Activated naive CD8-positive, alpha-beta T cell treated with anti-CD3 and anti-CD28 coated beads, Interleukin-2, amount 50 U/mL, for 16 hours (primary cell): ENCODE data around the gene EWSR1.

Source experiments
- DNase-seq: peaks from one replicate; pipeline ENCODE4 v3.0.0-alpha.2; 2020; ENCODE audit warnings: low read depth, low spot score

EWSR1 gene

DNA sequence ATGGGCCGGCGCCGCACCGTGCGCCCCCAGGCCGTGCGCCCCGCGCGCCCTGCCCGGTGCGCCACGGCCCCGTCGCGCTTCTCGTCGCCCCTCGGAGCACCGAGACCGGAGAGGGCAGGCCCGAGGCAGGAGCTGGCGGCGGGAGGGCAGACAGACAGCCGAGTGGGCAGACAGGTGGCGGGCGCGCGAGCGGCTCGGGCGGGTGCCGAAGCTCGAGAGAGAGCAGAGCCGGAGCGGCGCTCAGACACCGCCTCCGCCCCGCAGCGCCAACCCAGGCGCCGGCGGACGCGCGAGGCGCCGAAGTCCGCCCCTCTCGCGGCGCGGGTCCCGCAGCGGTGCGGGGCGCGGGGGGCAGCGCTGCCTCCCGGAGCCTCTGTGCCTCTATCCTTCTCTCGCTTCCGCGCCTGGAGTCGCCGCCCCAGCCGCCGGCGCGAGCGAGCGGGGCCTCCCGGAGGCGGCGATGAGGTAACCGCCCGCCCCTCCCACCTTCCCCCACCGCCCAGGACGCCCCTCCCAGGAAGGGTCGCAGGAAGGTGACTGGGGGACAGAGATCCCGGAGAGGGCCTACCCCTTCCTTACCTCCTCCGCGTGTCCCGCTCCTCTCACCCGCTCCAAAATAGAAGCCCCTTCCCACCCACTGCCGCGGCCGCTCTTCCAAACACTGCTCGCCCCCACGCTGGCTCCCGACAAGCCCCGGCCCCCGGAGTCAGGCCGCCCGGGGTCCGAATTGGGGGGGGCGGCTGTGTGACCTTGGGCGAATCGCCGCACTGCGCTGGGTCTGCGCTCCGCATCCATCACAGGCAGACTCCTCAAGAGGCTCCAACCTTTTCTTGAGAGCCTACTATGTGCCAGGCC is 47.4 kb downstream of the EWSR1 start, which contains the start of gene RASL10A:
Gene RASL10A, minus strand, starts transcription at position 412 of the 855 bp plus-strand sequence. CDS start 451 bp downstream, outside the sequence.
- no peak for DNase-seq

DNA sequence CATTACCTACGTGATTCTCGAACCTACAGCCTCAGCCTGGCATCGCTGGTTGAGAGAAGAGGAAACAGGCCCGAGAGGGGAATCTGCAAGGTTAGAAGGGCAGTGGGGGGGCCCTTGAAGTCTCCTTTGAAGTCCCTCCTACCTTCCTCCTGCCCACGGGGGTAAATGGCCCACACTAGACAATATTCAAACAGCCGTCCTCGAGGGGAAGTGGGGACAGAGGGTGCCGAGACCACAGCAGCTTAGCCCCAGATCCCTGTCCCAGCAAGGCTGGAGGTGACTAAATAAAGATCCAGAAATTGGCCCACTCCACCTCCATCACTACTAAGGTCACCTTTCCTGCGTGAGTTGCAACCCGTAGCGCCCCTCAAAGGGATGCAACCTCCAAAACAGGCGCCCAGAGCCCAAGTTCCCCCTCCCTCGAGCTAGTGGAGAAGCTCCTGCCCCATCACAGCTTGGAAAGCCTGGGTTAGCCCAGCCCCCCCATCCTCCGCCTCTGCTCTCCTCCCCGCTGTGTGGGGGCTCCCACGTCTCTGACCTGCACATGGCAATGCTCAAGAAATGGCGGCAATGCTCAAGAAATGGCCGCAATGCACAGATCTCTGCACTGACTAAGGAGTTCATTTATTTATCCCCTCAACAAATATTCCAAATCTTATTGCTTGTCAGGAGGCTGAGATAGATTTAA is 48.2 kb downstream of the EWSR1 start:
- DNase-seq = no peak

DNA sequence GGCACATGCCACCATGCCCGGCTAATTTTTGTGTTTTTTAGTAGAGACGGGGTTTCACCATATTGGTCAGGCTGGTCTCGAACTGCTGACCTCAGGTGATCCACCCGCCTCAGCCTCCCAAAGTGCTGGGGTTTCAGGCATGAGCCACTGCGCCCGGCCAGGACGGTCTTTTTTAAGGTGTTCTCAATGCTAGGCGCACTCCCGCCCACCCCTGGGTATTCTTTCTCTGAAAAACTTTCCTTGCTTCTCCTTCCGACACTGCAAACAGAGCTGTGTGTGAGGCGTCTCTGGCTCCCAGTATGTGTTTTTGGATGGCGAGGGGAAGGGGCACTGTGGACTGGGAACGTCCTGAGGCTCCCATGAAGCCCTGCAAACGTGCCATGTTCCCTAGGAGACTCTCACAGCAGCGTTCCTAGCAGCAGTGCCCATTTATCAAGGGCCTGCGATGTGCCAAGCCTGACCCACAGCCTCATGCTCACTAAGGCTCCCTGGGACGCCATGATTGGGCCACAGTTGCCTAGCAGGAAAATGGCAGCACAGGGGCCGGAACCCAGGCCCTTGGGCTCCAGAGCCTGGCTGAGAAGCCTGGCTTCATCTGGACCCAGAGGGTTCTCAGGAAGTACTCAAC is 49.9 kb downstream of the EWSR1 start:
- DNase-seq = no peak

DNA sequence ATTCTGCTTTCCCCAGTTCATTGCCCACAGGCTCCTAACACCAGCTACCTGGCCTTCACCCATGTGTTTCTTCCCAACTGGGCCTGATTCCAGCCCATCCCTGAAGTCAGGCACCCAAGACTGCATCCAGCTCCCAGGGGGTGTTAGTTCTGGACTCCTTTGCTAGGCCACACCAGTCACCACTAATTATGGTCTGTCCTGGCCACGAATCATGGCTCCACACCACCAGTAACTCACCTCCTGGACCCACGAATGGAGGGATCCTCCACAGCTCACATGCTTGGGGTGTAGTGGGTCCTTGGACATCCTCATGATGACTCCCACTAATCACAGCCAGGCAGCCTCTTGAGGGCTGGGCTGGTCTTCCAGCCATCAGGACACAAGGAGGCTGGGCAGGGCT is 51.0 kb downstream of the EWSR1 start:
- DNase-seq = no peak

DNA sequence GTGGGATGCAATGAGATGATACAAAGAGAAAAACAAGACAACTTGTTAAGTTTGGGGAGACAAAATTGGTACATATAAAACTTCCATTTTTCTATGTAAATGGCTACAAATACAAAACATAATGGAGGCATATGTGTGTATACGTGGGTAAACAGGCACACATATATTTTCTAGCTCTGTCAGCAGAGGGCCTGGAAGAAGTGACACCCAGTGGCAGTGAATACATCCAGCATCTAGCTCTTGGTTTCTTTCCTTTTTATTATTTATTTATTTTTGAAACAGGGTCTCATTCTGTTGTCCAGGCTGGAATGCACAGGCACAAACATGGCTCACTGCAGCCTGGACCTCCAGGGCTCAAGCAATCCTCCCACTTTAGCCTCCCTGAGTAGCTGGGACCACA is 52.5 kb downstream of the EWSR1 start:
- DNase-seq = no peak

DNA sequence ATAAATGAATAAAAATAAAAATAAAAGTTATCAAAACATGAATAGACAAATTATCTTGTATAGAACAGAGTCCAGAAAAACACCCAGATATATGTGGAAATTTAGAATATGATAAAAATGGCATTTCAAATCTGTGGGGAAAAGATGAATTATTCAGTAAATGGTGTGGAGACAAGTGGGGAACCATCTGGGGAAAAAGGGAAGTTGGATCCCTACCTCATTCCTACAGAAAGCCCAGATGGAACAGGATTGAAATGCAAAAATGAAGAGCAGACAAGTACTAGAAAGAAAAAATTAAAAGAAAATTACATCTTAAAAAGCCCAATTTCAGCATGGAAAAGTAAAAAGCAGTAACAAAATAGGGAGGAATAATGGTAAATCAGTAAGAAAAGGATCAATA is 55.6 kb downstream of the EWSR1 start:
- no peak for DNase-seq

DNA sequence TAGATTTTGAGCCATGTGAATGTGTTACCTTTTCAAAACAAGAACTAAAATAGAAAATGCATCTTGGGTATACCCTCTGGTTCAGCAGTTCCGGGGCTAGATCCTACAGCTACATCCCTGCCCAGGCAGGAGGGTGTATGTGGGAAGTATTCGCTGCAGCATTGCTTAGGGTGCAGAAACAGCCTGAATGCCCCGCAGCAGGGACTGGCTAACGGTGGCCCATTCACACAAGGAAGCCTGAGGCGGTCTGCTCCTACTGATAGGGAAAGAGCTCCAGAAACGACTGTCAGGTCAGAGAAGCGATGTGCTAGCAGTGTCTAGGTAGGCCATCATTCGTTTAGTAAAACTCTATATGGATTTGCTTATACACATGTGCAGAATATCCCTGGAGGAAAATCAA is 57.3 kb downstream of the EWSR1 start:
- DNase-seq = no peak

DNA sequence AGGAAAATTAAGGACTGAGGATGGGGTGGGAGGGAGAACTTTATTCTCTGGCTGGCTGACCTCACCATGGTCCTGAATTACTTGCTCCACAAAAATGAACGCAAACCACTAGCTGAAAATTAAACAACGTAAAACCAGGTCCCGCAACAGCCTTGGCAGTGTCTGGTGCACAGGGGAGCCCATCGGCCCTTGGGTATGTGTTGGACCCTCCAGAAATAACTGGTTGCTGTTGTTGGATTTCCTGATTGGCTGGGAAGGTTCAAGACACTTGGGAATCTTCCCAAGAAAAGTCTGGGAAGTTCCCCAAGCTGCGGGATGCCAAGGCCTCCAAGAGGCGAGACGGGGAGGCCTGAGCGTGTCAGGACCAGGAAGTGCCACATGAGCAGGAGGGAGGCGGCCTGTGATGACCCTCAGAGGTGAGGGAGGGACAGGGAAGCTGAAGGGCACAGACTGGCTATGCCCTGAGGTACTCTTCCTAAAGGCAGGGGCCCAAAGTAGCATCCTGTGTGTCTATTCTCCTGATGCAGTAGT is 57.8 kb downstream of the EWSR1 start:
- no peak for DNase-seq

DNA sequence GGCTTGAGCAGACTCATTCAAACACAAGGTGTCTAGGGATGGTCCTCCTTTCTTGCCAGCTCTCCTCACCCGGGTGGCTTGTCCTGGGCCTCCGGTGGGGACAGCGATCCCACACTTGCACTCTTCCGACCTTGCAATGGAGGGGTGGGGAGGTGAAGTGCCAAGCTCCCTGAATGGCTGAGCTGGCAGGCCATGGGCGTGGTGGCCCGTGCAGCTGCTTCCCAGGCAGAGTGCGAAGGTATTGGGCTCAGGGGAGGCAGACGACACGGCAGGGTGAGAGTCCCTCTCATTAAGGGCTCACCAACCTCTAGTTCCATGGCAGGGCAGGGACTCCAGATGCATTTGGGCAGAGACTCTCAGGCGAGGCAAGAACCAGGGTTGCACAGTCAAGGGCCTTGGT is 58.4 kb downstream of the EWSR1 start:
- DNase-seq = no peak

DNA sequence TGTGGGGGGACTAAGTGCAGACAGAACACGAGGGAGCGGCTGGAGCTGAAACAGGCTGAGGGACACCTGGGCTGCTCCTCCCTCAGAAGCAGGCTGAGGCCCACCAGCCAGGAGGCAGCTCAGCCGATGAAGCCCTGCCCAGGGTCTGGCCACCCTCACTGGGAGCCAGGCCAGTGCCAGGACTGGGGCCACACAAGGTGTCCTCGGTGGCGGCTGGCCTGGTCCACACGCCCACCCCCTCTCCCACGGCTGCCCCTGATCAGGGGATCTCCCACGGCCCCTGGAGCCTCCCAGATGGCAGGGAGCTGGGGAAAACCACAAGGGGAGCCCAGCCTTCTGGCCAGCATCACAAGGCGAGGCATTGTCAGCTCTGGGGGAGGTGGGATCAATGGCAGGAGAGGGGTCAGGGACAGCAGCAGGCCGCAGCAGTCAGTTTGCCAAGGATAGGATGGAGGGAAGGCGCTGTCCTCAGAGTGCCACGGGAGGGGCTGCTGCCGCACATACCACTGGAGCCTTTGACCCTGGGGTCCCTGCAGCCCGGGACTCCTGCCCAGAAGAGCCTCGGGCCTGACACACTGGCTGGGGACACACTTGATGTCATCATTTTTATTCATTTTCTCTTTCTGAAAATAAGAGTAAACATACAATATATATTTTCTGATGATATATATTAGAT is 59.2 kb downstream of the EWSR1 start:
- DNase-seq = no peak

DNA sequence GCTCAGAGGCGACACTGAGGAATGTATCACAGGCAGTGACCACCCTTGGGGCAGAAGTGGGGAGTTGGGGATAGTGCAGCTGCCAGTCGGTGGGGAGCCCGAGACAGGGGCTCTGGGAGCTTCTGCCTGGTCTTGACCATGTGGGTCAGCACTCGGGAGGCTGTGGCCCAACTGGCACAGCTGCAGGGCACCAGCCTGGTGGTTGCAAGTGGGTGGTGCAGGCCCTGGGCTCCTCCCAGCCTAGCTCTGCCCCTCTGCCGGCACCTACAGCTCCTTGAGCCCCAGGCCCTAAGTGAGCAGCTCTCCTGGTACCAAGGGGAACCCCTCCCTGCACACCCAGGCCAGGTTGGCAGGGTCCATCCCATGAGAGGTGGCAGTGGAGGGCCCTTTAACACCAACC is 60.0 kb downstream of the EWSR1 start:
- no peak for DNase-seq

DNA sequence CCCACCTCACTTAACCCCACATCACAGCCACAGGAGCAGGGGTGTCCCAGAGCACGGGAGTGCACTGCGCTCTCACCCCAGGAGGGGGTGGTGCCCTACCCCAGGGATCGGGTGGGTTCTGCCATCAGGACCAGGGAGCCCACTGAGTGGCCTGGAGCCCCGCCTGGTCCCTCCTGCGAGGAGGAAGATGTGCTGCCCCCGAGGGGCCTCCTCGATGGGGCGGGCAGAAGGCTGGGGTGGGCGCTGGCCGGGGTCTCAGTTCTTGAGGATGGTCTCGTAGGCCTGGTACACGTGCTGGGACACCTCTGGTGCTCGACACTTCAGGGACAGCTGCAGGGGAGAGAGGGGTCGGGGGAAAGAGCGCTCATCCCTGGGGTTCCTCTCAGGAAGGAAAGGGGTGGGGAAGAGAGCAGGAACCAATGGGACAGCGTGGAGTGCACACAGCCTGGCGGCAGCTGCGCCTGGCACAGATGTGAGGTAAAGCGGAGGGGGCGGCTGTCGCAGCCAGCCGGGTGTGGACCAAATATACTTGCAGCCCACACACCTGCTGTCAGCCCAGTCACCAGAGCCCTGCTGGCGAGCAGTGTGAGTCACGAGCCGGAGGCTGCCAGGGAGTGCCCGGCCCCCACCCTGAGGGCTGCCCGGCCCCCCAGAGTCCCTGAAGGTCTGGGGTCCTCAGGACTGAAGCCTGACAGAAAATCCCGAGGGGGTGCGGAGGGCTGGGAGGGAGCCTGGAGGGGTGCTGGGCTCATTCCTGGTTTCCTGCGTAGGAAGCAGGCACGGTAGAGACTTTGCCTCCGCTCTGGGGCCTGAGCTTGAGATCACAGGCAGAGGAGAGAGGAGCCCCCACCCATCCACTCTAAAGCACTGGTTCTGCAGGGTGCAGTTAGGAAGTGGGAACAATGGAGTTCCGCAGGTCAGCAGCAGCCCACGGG is 60.8 kb downstream of the EWSR1 start:
- DNase-seq = no peak

DNA sequence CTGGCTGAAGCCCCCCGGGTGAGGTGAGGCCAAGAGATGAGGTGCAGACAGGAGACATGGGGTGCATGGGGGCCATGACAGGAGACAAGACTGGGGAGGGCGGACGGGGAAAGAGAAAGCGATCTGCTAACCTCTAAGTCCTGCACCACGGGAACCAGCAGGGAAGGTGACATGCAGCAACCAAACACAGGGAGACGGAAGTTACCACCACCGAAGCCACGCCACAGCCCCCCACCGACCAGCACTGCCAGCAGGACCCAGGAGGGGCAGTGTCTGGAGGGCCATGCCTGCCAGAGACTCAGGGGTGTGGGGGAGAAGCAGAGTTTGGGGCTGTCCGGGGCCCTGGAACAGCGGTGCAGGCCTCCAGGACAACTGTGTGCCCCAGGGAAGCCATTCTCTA is 61.5 kb downstream of the EWSR1 start:
- no peak for DNase-seq

DNA sequence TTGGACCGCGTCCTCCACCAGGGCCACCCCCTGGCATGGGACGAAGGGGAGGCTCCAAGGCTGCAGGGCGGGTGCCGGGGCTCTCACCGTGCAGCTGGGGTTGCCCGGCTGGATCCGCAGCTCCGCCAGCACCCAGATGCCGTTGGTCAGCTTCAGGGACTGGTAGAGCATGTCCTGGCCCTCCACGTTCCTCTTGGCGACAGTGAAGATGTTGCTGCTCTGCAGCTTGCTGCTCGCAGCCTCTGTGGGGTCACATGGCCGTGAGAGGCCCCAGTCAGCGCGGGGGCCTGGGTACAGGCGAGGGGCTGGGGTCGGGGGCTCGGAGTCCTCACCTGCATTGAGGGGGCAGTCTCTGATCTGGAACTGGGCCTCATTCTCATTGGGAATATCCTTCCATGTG is 62.2 kb downstream of the EWSR1 start:
- no peak for DNase-seq

DNA sequence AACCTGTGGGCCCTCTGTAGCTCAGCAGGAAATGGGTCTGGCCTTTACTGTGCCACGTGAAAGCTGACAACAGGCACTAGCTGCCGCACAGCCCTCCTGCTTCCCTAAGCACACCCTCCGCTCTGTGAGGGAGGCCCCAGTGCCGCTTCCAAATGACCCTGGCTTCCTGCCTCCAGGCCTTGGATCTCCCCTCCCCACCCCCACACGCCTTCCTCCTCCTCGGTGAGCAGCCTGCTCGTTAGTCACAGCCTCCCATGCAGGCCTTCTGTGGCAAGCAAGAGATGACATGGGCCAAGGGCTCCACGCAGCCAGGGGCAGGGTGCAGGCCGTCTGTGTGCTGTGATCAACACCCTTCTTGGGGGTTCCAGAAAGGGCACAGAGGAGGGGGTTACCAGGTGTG is 62.7 kb downstream of the EWSR1 start:
- DNase-seq = no peak

DNA sequence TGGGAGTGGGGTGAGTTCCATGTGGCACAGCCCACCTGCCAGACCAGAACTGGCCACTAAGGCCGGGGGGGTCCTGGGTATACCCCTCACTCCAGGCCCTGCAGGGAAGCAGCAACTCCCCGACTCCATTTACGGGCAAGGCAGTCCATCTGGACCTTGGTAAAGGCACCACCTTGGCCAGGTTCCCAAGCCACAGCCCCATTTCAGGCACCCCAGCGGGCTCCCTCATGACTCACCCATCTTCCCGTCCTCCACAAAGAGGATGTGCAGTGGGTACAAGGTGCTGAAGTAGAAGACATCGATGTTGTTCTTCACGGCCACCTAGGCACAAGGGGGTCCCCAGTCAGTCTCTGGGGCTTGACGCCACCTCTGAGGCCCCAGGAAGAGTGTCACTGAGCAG is 63.1 kb downstream of the EWSR1 start:
- no peak for DNase-seq

DNA sequence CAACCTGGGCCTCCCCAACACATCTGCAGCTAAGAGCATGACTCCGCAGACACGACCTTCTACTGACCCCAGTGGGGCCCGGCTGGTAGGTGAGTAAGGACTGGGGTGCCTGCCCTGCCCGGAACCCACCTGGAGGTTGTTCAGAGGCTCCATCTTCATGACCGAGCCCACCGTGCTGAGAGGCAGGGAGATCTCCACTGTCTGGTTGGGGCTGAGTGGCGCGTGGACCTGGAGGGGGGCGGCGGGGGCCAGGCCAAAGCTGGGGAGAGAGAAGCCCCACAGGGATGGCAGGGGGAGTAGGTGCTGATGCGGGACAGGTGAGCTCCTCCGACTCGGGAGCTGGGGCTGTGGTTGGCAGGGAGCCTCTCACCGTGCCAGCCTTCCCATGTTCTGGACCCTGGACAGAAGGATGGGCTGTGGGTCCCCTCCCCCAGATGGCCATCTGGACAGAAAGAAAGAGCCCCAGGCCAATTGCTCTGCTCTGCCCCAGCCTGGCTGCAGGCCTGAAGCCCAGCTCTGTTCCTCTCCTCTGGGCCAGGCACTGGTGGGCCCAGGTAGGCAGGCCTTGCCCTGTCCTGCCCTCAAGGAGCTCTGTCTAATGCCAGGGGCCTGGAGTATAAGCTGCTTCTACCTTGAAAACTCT is 63.7 kb downstream of the EWSR1 start:
- no peak for DNase-seq

DNA sequence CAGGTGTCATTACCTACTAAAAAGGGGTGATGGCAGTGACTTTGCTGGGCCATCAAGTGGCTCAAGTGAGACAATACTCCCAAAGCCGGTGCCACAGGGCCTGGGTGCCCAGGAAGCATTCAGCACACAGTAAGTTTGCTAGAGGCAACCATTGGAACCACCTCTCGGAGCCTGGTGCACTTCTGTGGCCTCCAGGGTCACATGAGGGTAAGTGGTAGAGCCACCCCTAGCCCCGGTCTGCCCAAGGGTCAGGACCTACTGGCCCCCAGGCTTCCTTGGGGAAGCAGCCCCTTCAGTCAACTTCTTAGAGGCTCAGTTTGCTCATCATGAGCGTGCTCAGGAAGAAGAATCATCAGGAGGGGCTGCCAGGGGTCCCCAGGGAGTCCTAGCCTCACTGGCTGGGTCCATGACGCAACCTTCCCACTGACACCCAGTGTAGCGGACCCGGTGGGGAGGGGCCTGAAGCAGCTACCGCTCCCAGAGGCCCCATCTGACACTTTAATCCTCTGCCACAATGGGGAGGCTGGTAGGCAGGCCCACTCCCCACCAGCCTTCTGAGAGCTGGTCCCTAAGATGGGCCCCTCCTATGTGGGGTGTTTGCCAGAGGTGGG is 64.9 kb downstream of the EWSR1 start:
- DNase-seq = no peak

DNA sequence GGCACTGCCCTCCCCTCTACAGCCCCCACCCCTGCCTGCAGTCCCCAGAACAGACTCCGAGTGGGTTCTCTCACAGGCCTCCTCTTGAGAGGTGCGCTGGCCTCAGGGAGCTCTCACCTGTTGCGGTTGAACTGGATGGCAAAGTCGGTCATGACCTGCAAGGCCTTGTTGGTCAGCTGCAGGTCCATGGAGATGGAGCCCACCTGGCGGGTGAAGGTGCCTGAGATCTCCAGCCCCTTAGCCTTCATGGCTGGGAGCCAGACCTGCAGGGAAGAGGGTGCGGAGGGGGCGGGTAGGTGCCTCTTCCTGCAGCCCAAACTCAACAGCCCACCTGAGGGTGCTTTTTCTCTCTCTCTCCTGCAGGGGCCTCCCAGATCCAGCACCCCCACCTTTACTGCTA is 66.1 kb downstream of the EWSR1 start:
- DNase-seq = no peak
